Measurements from ENCODE around the gene PPP5C.
A peak's percentile ranks its signal among the peaks of the same experiment; 100 is the strongest.

The PPP5C gene

GRCh38 chr19:46356149-46357055 is 9.5 kb downstream of the PPP5C start:
- Histone ChIP-seq H3K79me2 (ENCODE audit: insufficient read depth, low read length) (peaks cover 39% of the 10 kb centered on the region), H3K9ac (ENCODE audit: low read depth, low read length, poor library complexity, severe bottlenecking) (no peak overlapping the region), H3K4me1 (ENCODE audit: insufficient read depth, low read length, poor library complexity, severe bottlenecking) (peaks cover 8% of the 10 kb centered on the region), H3K36me3 (ENCODE audit: insufficient read depth, low read length) (peaks cover 50% of the 10 kb centered on the region; the same call in 1 of the 2 replicates), H3K9me3 (ENCODE audit: insufficient read depth, low read depth, low read length) (no peaks in the 10 kb centered on the region), H3F3A (ENCODE audit: low read depth) (no peaks in the 10 kb centered on the region), H2AFZ (ENCODE audit: low read length) (no peak overlapping the region), H3K27me3 (ENCODE audit: insufficient read depth, low read length, poor library complexity, severe bottlenecking) (no peaks in the 10 kb centered on the region), H3K9me2 (replicated peaks; ENCODE audit: low read depth, low read length) (no peaks in the 10 kb centered on the region), H3K4me2 (ENCODE audit: low read depth, low read length, poor library complexity, severe bottlenecking) (no peak overlapping the region), H3K4me3 (ENCODE audit: low read length, poor library complexity, severe bottlenecking) (no peak overlapping the region), H4K20me1 (ENCODE audit: insufficient read depth, low read length, poor library complexity, severe bottlenecking) (peaks cover 41% of the 10 kb centered on the region)
- no peak for TF ChIP-seq CTCF (conservative IDR thresholded peaks at IDR 0.05; ENCODE audit: low read length)

- Histone ChIP-seq H3K36me3 (ENCODE audit: insufficient read depth, low read length) (peaks cover 50% of the 10 kb centered on the region; the same call in 1 of the 2 replicates), H3K4me3 (ENCODE audit: low read length, poor library complexity, severe bottlenecking) (no peak overlapping the region), H3F3A (ENCODE audit: low read depth) (no peaks in the 10 kb centered on the region), H3K4me2 (ENCODE audit: low read depth, low read length, poor library complexity, severe bottlenecking) (no peak overlapping the region), H3K27me3 (ENCODE audit: insufficient read depth, low read length, poor library complexity, severe bottlenecking) (no peaks in the 10 kb centered on the region), H3K79me2 (ENCODE audit: insufficient read depth, low read length) (peaks cover 24% of the 10 kb centered on the region), H4K20me1 (ENCODE audit: insufficient read depth, low read length, poor library complexity, severe bottlenecking) (peaks cover 42% of the 10 kb centered on the region), H3K9ac (ENCODE audit: low read depth, low read length, poor library complexity, severe bottlenecking) (no peak overlapping the region), H3K4me1 (ENCODE audit: insufficient read depth, low read length, poor library complexity, severe bottlenecking) (peaks cover 9% of the 10 kb centered on the region), H3K9me2 (replicated peaks; ENCODE audit: low read depth, low read length) (no peaks in the 10 kb centered on the region), H3K9me3 (ENCODE audit: insufficient read depth, low read depth, low read length) (no peaks in the 10 kb centered on the region), H2AFZ (ENCODE audit: low read length) (no peak overlapping the region)
- TF ChIP-seq CTCF (conservative IDR thresholded peaks at IDR 0.05; ENCODE audit: low read length), result no peak
- TF ChIP-seq EZH2phosphoT487 (IDR thresholded peaks at IDR 0.05; ENCODE audit: borderline replicate concordance), result no peak
Measured at GRCh38 chr19:46357846-46358583, 11.1 kb downstream of the PPP5C start.

- Histone ChIP-seq H3K36me3 (ENCODE audit: insufficient read depth, low read length) (peaks cover 45% of the 10 kb centered on the region), H3F3A (ENCODE audit: low read depth) (no peaks in the 10 kb centered on the region), H3K4me3 (ENCODE audit: low read length, poor library complexity, severe bottlenecking) (peak overlapping the region; percentile 9), H4K20me1 (ENCODE audit: insufficient read depth, low read length, poor library complexity, severe bottlenecking) (peaks cover 63% of the 10 kb centered on the region), H3K4me2 (ENCODE audit: low read depth, low read length, poor library complexity, severe bottlenecking) (peak overlapping the region; percentile 63), H3K9me2 (replicated peaks; ENCODE audit: low read depth, low read length) (no peaks in the 10 kb centered on the region), H3K9me3 (ENCODE audit: insufficient read depth, low read depth, low read length) (no peaks in the 10 kb centered on the region), H3K4me1 (ENCODE audit: insufficient read depth, low read length, poor library complexity, severe bottlenecking) (peaks cover 9% of the 10 kb centered on the region), H3K79me2 (ENCODE audit: insufficient read depth, low read length) (peaks cover 20% of the 10 kb centered on the region), H3K27me3 (ENCODE audit: insufficient read depth, low read length, poor library complexity, severe bottlenecking) (no peaks in the 10 kb centered on the region), H2AFZ (ENCODE audit: low read length) (no peak overlapping the region), H3K9ac (ENCODE audit: low read depth, low read length, poor library complexity, severe bottlenecking) (no peak overlapping the region)
- TF ChIP-seq EZH2phosphoT487 (IDR thresholded peaks at IDR 0.05; ENCODE audit: borderline replicate concordance), result no peak
- TF ChIP-seq CTCF (conservative IDR thresholded peaks at IDR 0.05; ENCODE audit: low read length), result no peak
Measured at GRCh38 chr19:46361915-46362314, 15.0 kb downstream of the PPP5C start.
